HCT116 (cell line): ENCODE data around the gene SMC4. TPM values are rescaled to one million over a fixed set of nuclear protein-coding genes. Genes with fewer than 3 reads are reported as not detected.
A peak's percentile ranks its signal among the peaks of the same experiment; 100 is the strongest.

Experiments used
- ATAC-seq: fragments of 200-7000 bp; cut with Tn5 transposase; 2 replicates; pipeline ENCODE4 v1.9.1; 2020; ENCODE audit warnings: mild to moderate bottlenecking, moderate library complexity
- BruUV-seq: library from RNA; stranded (reverse); fragments of 400-500 nt; replicated peaks from 2 replicates; lab custom pipeline; 2021; lab: Mats Ljungman, UMichigan
- CTCF ChIA-PET: fragments of 300-600 bp; sonication (Branson Sonifier 250); formaldehyde crosslinking; loops from one replicate; lab custom pipeline; 2021; ENCODE audit warnings: antibody characterized with exemption; lab: Charles Lee
- POLR2A ChIA-PET: fragments of 300-600, 350-600 bp; sonication (Branson Sonifier 250); formaldehyde crosslinking; loops from one replicate; lab custom pipeline; 2021; ENCODE audit warnings: antibody characterized with exemption; lab: Charles Lee
- RAD21 ChIA-PET, 2 experiments: fragments of 300-600 bp; sonication (Branson Sonifier 250); formaldehyde crosslinking; loops; one replicate each; lab custom pipeline; 2023; ENCODE audit warnings: low total read pairs in 2 of 2; ENCODE audit not compliant: uncharacterized antibody in 2 of 2, unreplicated experiment in 2 of 2, low non-redundant PET in 1 of 2; lab: Charles Lee
- DNase-seq: peaks from one replicate; pipeline ENCODE4 v3.0.0-alpha.2; 2010; ENCODE audit warnings: low read depth, low spot score
- H2AFZ ChIP-seq: fragments of 200-600 bp; shearing (Covaris generic), sonication (generic); 2 replicates; pipeline ENCODE4 v1.6.1; 2017; ENCODE audit warnings: low read depth, mixed run types, mixed read lengths, antibody characterized with exemption, low read length; ENCODE audit not compliant: poor library complexity, severe bottlenecking
- H3K27ac ChIP-seq: 2 replicates; pipeline ENCODE4 v1.5.1; 2012; ENCODE audit warnings: low read depth, low read length
- H3K27me3 ChIP-seq: fragments of 200-600 bp; sonication (generic); 2 replicates; pipeline ENCODE4 v1.6.1; 2016; ENCODE audit warnings: mixed run types, low read length, mixed read lengths; ENCODE audit not compliant: insufficient read depth
- H3K36me3 ChIP-seq, 2 experiments: fragments of 200-500 bp in 1 of 2; fragments of 200-600 bp in 1 of 2; sonication (Bioruptor generic) in 1 of 2; sonication (generic) in 1 of 2; 2 replicates each; pipeline versions ENCODE4 v1.5.1 to v1.6.1; 2014 to 2016; ENCODE audit warnings: low read length in 2 of 2, inconsistent platforms in 1 of 2, mixed read lengths in 1 of 2, mixed run types in 1 of 2; ENCODE audit not compliant: insufficient read depth in 2 of 2, control insufficient read depth in 1 of 2
- H3K4me1 ChIP-seq, 2 experiments: fragments of 200-600 bp in 1 of 2; sonication (generic) in 1 of 2; 2 replicates each; pipeline versions ENCODE4 v1.5.1 to v1.6.1; 2012 to 2017; ENCODE audit warnings: low read length in 2 of 2, inconsistent platforms in 1 of 2, mild to moderate bottlenecking in 1 of 2, mixed read lengths in 1 of 2, mixed run types in 1 of 2, moderate library complexity in 1 of 2; ENCODE audit not compliant: insufficient read depth in 2 of 2, control insufficient read depth in 1 of 2
- H3K4me2 ChIP-seq: fragments of 200-600 bp; sonication (generic); 2 replicates; pipeline ENCODE4 v1.6.1; 2017; ENCODE audit warnings: mixed run types, low read length, mixed read lengths
- H3K4me3 ChIP-seq, 2 experiments: fragments of 200-600 bp in 1 of 2; sonication (generic) in 1 of 2; replicated peaks in 1 of 2; 2 replicates each; pipeline ENCODE4 v1.5.1; 2011 to 2016; ENCODE audit warnings: low read length in 2 of 2, control low read depth in 1 of 2, low read depth in 1 of 2, mild to moderate bottlenecking in 1 of 2, mixed read lengths in 1 of 2, mixed run types in 1 of 2
- H3K79me2 ChIP-seq: fragments of 200-600 bp; sonication (generic); 2 replicates; pipeline ENCODE4 v1.6.1; 2017; ENCODE audit warnings: mild to moderate bottlenecking, mixed run types, low read length, moderate library complexity, mixed read lengths; ENCODE audit not compliant: insufficient read depth
- H3K9ac ChIP-seq: fragments of 200-600 bp; sonication (generic); 2 replicates; pipeline ENCODE4 v1.6.1; 2016; ENCODE audit warnings: low read length, mixed read lengths
- H3K9me2 ChIP-seq: fragments of 200-600 bp; sonication (generic), shearing (Covaris generic); 2 replicates; pipeline ENCODE4 v1.6.1; 2017; ENCODE audit warnings: mixed run types, mild to moderate bottlenecking, moderate library complexity; ENCODE audit not compliant: insufficient read depth
- H3K9me3 ChIP-seq, 2 experiments: fragments of 200-500 bp in 1 of 2; fragments of 200-600 bp in 1 of 2; sonication (Bioruptor generic) in 1 of 2; sonication (generic) in 1 of 2; 2 replicates each; pipeline ENCODE4 v1.6.1; 2014 to 2017; ENCODE audit warnings: low read length in 2 of 2, mixed read lengths in 2 of 2, inconsistent platforms in 1 of 2, low read depth in 1 of 2, mild to moderate bottlenecking in 1 of 2, mixed run types in 1 of 2, moderate library complexity in 1 of 2; ENCODE audit not compliant: control insufficient read depth in 1 of 2, insufficient read depth in 1 of 2
- H4K20me1 ChIP-seq: fragments of 200-600 bp; sonication (generic), shearing (Covaris generic); 2 replicates; pipeline ENCODE4 v1.6.1; 2017; ENCODE audit warnings: mixed run types, mild to moderate bottlenecking, moderate library complexity; ENCODE audit not compliant: insufficient read depth
- ATF3 ChIP-seq: IDR thresholded peaks from 2 replicates; pipeline ENCODE4 v1.6.1; 2012
- CBX3 ChIP-seq: IDR thresholded peaks from 2 replicates; pipeline ENCODE4 v1.6.1; 2012; ENCODE audit warnings: low read depth
- CEBPB ChIP-seq: IDR thresholded peaks from 2 replicates; pipeline ENCODE4 v1.6.1; 2012; ENCODE audit warnings: low read depth
- EGR1 ChIP-seq: IDR thresholded peaks from 2 replicates; pipeline ENCODE4 v1.6.1; 2012; ENCODE audit warnings: low read depth
- ELF1 ChIP-seq: IDR thresholded peaks from 2 replicates; pipeline ENCODE4 v1.6.1; 2012; ENCODE audit warnings: low read depth, borderline replicate concordance
- EZH2phosphoT487 ChIP-seq: fragments of 200-600 bp; IDR thresholded peaks from 2 replicates; pipeline ENCODE4 v1.6.1; 2018; ENCODE audit warnings: antibody characterized with exemption, borderline replicate concordance
- FOSL1 ChIP-seq: IDR thresholded peaks from 2 replicates; pipeline ENCODE4 v1.6.1; 2012; ENCODE audit warnings: low read depth
- JUND ChIP-seq: IDR thresholded peaks from 2 replicates; pipeline ENCODE4 v1.6.1; 2012
- POLR2A ChIP-seq: IDR thresholded peaks from 2 replicates; pipeline ENCODE4 v1.7.0; 2011; ENCODE audit warnings: borderline replicate concordance; ENCODE audit not compliant: insufficient read depth, insufficient read length; ENCODE audit errors: extremely low read depth
- RAD21 ChIP-seq: IDR thresholded peaks from 2 replicates; pipeline ENCODE4 v1.6.1; 2012; ENCODE audit warnings: low read depth, mild to moderate bottlenecking
- SIN3A ChIP-seq: IDR thresholded peaks from 2 replicates; pipeline ENCODE4 v1.6.1; 2012; ENCODE audit warnings: low read depth
- SP1 ChIP-seq: IDR thresholded peaks from 2 replicates; pipeline ENCODE4 v1.6.1; 2012; ENCODE audit warnings: low read depth
- SRF ChIP-seq: IDR thresholded peaks from 2 replicates; pipeline ENCODE4 v1.6.1; 2012; ENCODE audit warnings: low read depth
- TCF7L2 ChIP-seq: IDR thresholded peaks from 2 replicates; pipeline ENCODE4 v1.7.0; 2011; ENCODE audit warnings: borderline replicate concordance, inconsistent platforms; ENCODE audit not compliant: insufficient read depth, insufficient read length; ENCODE audit errors: extremely low read depth
- YY1 ChIP-seq: IDR thresholded peaks from 2 replicates; pipeline ENCODE4 v1.6.1; 2011; ENCODE audit warnings: low read length, low read depth, moderate library complexity, mild to moderate bottlenecking; ENCODE audit not compliant: insufficient replicate concordance; ENCODE audit errors: extremely low read depth
- ZFX ChIP-seq: fragments of 450-650 bp; IDR thresholded peaks from 2 replicates; pipeline ENCODE4 v1.6.1; 2017
- ZNF274 ChIP-seq: fragments of 200-500 bp; sonication (Bioruptor generic); IDR thresholded peaks from 2 replicates; pipeline ENCODE4 v1.6.1; 2014; ENCODE audit warnings: mild to moderate bottlenecking, low read depth, low read length, inconsistent platforms
- intact Hi-C: fragments of 100-400 bp; cut with micrococcal nuclease; formaldehyde crosslinking; loops from 2 replicates; pipeline ENCODE4 v1.10.0; 2022
- total RNA-seq: library from RNA; stranded (reverse); gene quantifications from one replicate; pipeline ENCODE4 v1.2.1, GENCODE V29; 2021; ENCODE audit not compliant: unreplicated experiment
- TF ChIP-seq, protein P1 (sequence below): IDR thresholded peaks from 2 replicates; pipeline ENCODE4 v1.6.1; 2011; ENCODE audit warnings: mild to moderate bottlenecking, low read length, moderate library complexity; ENCODE audit not compliant: insufficient replicate concordance; ENCODE audit errors: extremely low read depth
- TF ChIP-seq, protein P2 (sequence below), 3 experiments: fragments of 200-600 bp in 1 of 3; sonication (generic) in 1 of 3; IDR thresholded peaks in 2 of 3; conservative IDR thresholded peaks in 1 of 3; 2 replicates each; pipeline ENCODE4 v1.5.1; 2012 to 2017; ENCODE audit warnings: low read depth in 2 of 3, low read length in 2 of 3, antibody characterized with exemption in 1 of 3, borderline replicate concordance in 1 of 3, control low read depth in 1 of 3, mild to moderate bottlenecking in 1 of 3, mixed read lengths in 1 of 3, mixed run types in 1 of 3, moderate library complexity in 1 of 3; ENCODE audit not compliant: insufficient read depth in 1 of 3
- TF ChIP-seq, protein P3 (sequence below): IDR thresholded peaks from 2 replicates; pipeline ENCODE4 v1.6.1; 2012

The SMC4 gene
- total RNA-seq, 1 experiment from 2014 or later: 123 TPM

- TF ChIP-seq, protein P1, sequence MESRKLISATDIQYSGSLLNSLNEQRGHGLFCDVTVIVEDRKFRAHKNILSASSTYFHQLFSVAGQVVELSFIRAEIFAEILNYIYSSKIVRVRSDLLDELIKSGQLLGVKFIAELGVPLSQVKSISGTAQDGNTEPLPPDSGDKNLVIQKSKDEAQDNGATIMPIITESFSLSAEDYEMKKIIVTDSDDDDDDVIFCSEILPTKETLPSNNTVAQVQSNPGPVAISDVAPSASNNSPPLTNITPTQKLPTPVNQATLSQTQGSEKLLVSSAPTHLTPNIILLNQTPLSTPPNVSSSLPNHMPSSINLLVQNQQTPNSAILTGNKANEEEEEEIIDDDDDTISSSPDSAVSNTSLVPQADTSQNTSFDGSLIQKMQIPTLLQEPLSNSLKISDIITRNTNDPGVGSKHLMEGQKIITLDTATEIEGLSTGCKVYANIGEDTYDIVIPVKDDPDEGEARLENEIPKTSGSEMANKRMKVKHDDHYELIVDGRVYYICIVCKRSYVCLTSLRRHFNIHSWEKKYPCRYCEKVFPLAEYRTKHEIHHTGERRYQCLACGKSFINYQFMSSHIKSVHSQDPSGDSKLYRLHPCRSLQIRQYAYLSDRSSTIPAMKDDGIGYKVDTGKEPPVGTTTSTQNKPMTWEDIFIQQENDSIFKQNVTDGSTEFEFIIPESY: no peak
- TF ChIP-seq FOSL1 (no peak), CBX3 (no peak), SP1 (no peak)
Measured at GRCh38 chr3:160446522-160447056, 47.1 kb downstream of the SMC4 start (continued).

DNA sequence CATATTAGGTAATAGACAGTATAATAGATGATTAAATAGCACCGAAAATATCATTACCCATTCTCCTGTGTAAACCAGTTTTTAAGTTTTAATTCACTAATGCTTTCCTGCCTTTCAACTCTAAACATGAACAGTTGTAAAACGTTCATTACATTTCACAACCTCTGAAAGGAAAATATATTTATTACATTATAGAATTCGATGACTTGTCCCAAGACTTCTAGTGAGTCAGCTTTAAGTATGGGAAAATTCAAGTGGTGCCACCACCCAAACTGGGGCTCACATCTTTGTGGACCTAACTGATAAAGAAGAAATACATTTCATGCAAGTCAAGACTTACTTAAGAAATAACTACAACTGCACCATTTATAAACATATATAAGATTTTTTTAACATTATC, 48.1 kb downstream of the SMC4 start:
- no peaks in the 10 kb centered on the region for H3K9me2 ChIP-seq
- POLR2A ChIA-PET: no interaction called here
- peaks cover 70% of the 10 kb centered on the region for H3K79me2 ChIP-seq
- no peaks in the 10 kb centered on the region for H3K9me3 ChIP-seq
- BruUV-seq: no TSS peak
- CTCF ChIA-PET: no interaction called here
- H3K4me1 ChIP-seq: peaks cover 8 to 37% of the 10 kb centered on the region in 2 experiments
- DNase-seq (no peak), ATAC-seq (no peak)
- RAD21 ChIA-PET: no interaction called here
- peaks cover 2 to 29% of the 10 kb centered on the region in 2 experiments; a peak in 2 of 4 replicates for H3K36me3 ChIP-seq
- peaks cover 5% of the 10 kb centered on the region; the same call in 1 of the 2 replicates for H4K20me1 ChIP-seq
- intact Hi-C loops: no loop called here
- no peak overlapping the region; a peak in 1 of 4 replicates for H3K4me3 ChIP-seq
- no peak overlapping the region for H3K27ac ChIP-seq
- no peak overlapping the region for H2AFZ ChIP-seq
- no peak overlapping the region for H3K9ac ChIP-seq
- peak overlapping the region; percentile 83; the same call in 1 of the 2 replicates for H3K4me2 ChIP-seq
- TF ChIP-seq RAD21 (no peak), ZNF274 (no peak), SP1 (no peak), EGR1 (no peak), POLR2A (no peak), TCF7L2 (no peak), JUND (no peak), SRF (no peak), YY1 (no peak), CBX3 (no peak), ELF1 (no peak), SIN3A (no peak), CEBPB (no peak), EZH2phosphoT487 (no peak), ATF3 (no peak), ZFX (no peak)
- TF ChIP-seq, protein P2, sequence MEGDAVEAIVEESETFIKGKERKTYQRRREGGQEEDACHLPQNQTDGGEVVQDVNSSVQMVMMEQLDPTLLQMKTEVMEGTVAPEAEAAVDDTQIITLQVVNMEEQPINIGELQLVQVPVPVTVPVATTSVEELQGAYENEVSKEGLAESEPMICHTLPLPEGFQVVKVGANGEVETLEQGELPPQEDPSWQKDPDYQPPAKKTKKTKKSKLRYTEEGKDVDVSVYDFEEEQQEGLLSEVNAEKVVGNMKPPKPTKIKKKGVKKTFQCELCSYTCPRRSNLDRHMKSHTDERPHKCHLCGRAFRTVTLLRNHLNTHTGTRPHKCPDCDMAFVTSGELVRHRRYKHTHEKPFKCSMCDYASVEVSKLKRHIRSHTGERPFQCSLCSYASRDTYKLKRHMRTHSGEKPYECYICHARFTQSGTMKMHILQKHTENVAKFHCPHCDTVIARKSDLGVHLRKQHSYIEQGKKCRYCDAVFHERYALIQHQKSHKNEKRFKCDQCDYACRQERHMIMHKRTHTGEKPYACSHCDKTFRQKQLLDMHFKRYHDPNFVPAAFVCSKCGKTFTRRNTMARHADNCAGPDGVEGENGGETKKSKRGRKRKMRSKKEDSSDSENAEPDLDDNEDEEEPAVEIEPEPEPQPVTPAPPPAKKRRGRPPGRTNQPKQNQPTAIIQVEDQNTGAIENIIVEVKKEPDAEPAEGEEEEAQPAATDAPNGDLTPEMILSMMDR (IDR thresholded peaks at IDR 0.05 in 2 of 3, conservative IDR thresholded peaks at IDR 0.05 in 1 of 3; ENCODE audit: borderline replicate concordance in 1 of 3, insufficient read depth in 1 of 3, low read depth in 2 of 3, low read length in 2 of 3): no peak
- TF ChIP-seq, protein P3, sequence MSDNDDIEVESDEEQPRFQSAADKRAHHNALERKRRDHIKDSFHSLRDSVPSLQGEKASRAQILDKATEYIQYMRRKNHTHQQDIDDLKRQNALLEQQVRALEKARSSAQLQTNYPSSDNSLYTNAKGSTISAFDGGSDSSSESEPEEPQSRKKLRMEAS: no peak
- H3K27me3 ChIP-seq: no peaks in the 10 kb centered on the region
